Karpas-422 (cell line): ENCODE data around the gene AFF1. TPM values are rescaled to one million over a fixed set of nuclear protein-coding genes. Genes with fewer than 3 reads are reported as not detected.
A peak's percentile ranks its signal among the peaks of the same experiment; 100 is the strongest.

Experiments used
- DNase-seq: peaks from one replicate; pipeline ENCODE4 v3.0.0-alpha.2; 2015
- H2AFZ ChIP-seq: fragments of 200-600 bp; sonication (generic); 2 replicates; pipeline ENCODE4 v1.6.1; 2014; ENCODE audit warnings: antibody characterized with exemption, low read length, mixed read lengths
- H3K27ac ChIP-seq: fragments of 200-600 bp; sonication (generic); 2 replicates; pipeline ENCODE4 v1.5.1; 2014; ENCODE audit warnings: mild to moderate bottlenecking, low read length, moderate library complexity
- H3K27me3 ChIP-seq: fragments of 200-600 bp; sonication (generic); 2 replicates; pipeline ENCODE4 v1.6.1; 2014; ENCODE audit warnings: low read length, mixed read lengths
- H3K36me3 ChIP-seq: fragments of 200-600 bp; sonication (generic); 2 replicates; pipeline ENCODE4 v1.6.1; 2014; ENCODE audit warnings: low read length, mixed read lengths; ENCODE audit not compliant: insufficient read depth
- H3K4me1 ChIP-seq: fragments of 200-600 bp; sonication (generic); 2 replicates; pipeline ENCODE4 v1.6.1; 2014; ENCODE audit warnings: mild to moderate bottlenecking, low read length, mixed read lengths
- H3K4me2 ChIP-seq: fragments of 200-600 bp; sonication (generic); 2 replicates; pipeline ENCODE4 v1.6.1; 2014; ENCODE audit warnings: low read length, low read depth, mild to moderate bottlenecking; ENCODE audit not compliant: poor library complexity, severe bottlenecking
- H3K4me3 ChIP-seq: fragments of 200-600 bp; sonication (generic); 2 replicates; pipeline ENCODE4 v1.5.1; 2014; ENCODE audit warnings: mild to moderate bottlenecking, antibody characterized with exemption, low read length, mixed read lengths
- H3K79me2 ChIP-seq: fragments of 200-600 bp; sonication (generic); 2 replicates; pipeline ENCODE4 v1.6.1; 2014; ENCODE audit warnings: mild to moderate bottlenecking, low read length, mixed read lengths
- H3K9ac ChIP-seq: fragments of 200-600 bp; sonication (generic); 2 replicates; pipeline ENCODE4 v1.6.0; 2014; ENCODE audit warnings: low read length
- H3K9me2 ChIP-seq: fragments of 200-600 bp; sonication (generic), shearing (Covaris generic); replicated peaks from 2 replicates; pipeline ENCODE4 v1.6.0; 2014; ENCODE audit warnings: mild to moderate bottlenecking, low read length, moderate library complexity; ENCODE audit not compliant: insufficient read depth
- H3K9me3 ChIP-seq: fragments of 300-700, 200-600 bp; sonication (generic); 2 replicates; pipeline ENCODE4 v1.6.1; 2014; ENCODE audit warnings: low read length, mixed read lengths
- H4K20me1 ChIP-seq: fragments of 200-600 bp; sonication (generic); 2 replicates; pipeline ENCODE4 v1.6.1; 2014; ENCODE audit warnings: mild to moderate bottlenecking, antibody characterized with exemption, low read length, low read depth; ENCODE audit not compliant: insufficient read depth
- total RNA-seq: library from RNA; depleted of rRNA; stranded (reverse); fragments of >200 nt; shearing (Covaris generic); gene quantifications from 2 replicates; pipeline ENCODE4 v1.2.3, GENCODE V29; 2014; ENCODE audit warnings: low replicate concordance; rRNA removed

Gene AFF1
- total RNA-seq, 1 experiment from 2014 or later, result 6.6 TPM

DNA sequence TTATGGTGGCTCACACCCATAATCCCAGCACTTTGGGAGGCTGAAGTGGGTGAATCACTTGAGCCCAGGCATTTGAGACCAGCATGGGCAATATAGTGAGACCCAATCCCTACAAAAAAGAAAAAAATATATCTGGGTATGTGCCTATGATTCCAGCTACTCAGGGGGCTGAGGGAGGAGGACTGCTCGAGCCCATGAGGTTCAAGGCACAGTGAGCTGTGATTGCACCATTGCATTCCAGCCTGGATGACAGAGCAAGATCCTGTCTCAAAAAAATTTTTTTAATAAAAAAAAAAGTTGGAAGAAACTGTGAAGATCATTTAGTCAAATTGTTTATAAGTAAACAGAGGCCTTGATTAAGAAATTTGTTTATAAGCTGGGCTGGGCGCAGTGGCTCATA, 246.0 kb downstream of the AFF1 start:
- Histone ChIP-seq H3K36me3 (peaks cover 12% of the 10 kb centered on the region; the same call in 1 of the 2 replicates), H3K9ac (no peak overlapping the region), H3K9me3 (no peaks in the 10 kb centered on the region), H3K27me3 (no peaks in the 10 kb centered on the region), H2AFZ (no peak overlapping the region), H3K4me1 (no peaks in the 10 kb centered on the region), H3K79me2 (peaks cover 74% of the 10 kb centered on the region), H3K4me3 (no peak overlapping the region), H3K9me2 (no peaks in the 10 kb centered on the region), H3K27ac (no peak overlapping the region), H3K4me2 (no peak overlapping the region), H4K20me1 (no peaks in the 10 kb centered on the region)
- DNase-seq, result no peak

DNA sequence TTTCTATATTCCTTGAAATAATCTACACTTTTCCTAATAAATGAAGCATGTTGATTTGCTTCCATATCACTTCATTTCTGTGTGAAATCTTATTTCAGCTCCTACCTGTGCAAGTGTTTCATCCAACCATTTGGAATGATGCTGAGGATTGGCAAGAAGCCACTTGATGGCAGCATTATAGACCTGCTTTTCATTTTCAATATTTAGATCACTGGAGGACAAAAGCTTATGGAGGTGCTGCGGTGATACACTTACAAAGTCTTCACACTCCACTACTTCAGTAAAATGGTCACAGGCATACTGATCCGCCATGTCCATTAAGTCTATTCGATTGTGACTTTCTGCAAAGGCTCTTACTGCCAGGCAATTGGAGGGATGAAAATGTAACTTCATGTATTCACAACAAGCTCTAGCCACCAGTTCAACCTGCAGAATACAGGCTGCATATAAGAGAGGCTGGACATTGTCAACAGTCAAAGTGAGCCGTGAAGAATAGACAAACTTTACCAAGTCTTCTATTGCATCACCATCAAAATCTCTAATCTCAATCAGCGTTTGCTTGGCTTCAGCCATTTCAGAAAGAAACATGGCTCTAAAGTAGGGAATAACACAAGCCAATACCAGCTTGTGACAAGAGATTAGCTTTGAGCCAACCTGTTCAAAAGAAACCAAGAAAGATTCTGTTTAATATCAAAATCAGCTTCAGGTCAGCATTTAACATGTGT, 250.5 kb downstream of the AFF1 start:
- Histone ChIP-seq H3K9me3 (no peaks in the 10 kb centered on the region), H2AFZ (no peak overlapping the region), H3K4me2 (no peak overlapping the region), H3K27ac (no peak overlapping the region), H3K36me3 (no peaks in the 10 kb centered on the region), H4K20me1 (no peaks in the 10 kb centered on the region), H3K9me2 (no peaks in the 10 kb centered on the region), H3K79me2 (peaks cover 86% of the 10 kb centered on the region), H3K4me1 (peaks cover 19% of the 10 kb centered on the region), H3K27me3 (no peaks in the 10 kb centered on the region), H3K4me3 (no peak overlapping the region), H3K9ac (no peak overlapping the region)
- DNase-seq, result no peak

DNA sequence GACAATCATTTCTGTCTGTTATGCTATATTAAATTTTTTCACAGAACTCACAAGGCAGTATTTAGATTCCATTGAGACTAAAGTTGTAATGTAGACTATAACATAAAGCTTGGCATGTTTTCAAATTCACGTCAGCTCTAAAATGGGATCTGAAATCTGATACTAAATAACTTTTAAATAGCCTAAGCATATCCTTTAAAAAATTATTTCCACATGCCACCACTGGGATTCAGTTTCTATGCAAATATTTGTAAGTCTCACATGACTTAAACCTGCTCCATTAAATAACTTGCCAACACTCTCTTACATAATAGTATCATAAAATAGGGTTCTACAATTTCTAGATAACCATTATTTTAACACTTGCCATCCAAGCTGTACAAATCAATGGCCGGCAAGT, 253.2 kb downstream of the AFF1 start:
- H2AFZ ChIP-seq, result no peak overlapping the region
- peaks cover 19% of the 10 kb centered on the region for H3K4me1 ChIP-seq
- peak overlapping the region; percentile 44 for H3K27ac ChIP-seq
- H3K9ac ChIP-seq, result no peak overlapping the region
- H3K9me3 ChIP-seq, result no peaks in the 10 kb centered on the region
- no peaks in the 10 kb centered on the region for H3K9me2 ChIP-seq
- H3K4me2 ChIP-seq, result peak overlapping the region; percentile 8
- H3K4me3 ChIP-seq, result no peak overlapping the region
- H3K36me3 ChIP-seq, result peaks cover 8% of the 10 kb centered on the region
- no peaks in the 10 kb centered on the region for H4K20me1 ChIP-seq
- no peaks in the 10 kb centered on the region for H3K27me3 ChIP-seq
- H3K79me2 ChIP-seq, result peaks cover 90% of the 10 kb centered on the region
- peak; percentile 56 for DNase-seq

DNA sequence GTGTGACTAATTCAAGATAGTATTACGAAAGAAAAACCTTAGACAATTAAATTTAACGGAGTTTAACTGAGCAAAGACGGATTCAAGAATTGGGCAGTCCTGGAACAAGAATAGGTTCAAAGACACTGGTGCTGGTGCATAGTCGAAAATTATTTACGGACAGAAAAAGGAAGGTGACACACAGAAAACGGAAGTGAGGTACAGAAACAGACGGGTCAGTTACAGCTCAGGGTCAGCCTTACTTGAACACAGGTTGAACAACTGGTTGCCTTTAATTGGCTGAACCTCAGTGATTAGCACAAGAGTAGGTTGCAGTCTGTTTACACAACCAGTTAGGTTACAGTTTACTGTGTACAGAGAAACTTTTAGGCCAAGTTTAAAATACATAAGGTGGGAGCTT, 254.1 kb downstream of the AFF1 start:
- no peak for DNase-seq
- no peak overlapping the region for H3K4me3 ChIP-seq
- H3K79me2 ChIP-seq, result peaks cover 90% of the 10 kb centered on the region
- peaks cover 19% of the 10 kb centered on the region for H3K4me1 ChIP-seq
- H3K9me3 ChIP-seq, result no peaks in the 10 kb centered on the region
- peaks cover 8% of the 10 kb centered on the region for H3K36me3 ChIP-seq
- H3K4me2 ChIP-seq, result no peak overlapping the region
- H3K27me3 ChIP-seq, result no peaks in the 10 kb centered on the region
- H3K9me2 ChIP-seq, result no peaks in the 10 kb centered on the region
- no peak overlapping the region for H3K27ac ChIP-seq
- no peak overlapping the region for H2AFZ ChIP-seq
- no peak overlapping the region for H3K9ac ChIP-seq
- no peaks in the 10 kb centered on the region for H4K20me1 ChIP-seq

Other genes with a start within 250 kb of the AFF1 start
- not detected in 2 replicates for gene SLC10A6, start 85.6 kb upstream of the AFF1 start, total RNA-seq
- gene C4orf36, start 42.6 kb upstream of the AFF1 start, total RNA-seq, result not detected in 2 replicates